GM12873 (cell line): Measurements from ENCODE around the gene ACOT8.
A peak's percentile ranks its signal among the peaks of the same experiment; 100 is the strongest.

Experiments used
- TF ChIP-seq, protein P1 (sequence below): IDR thresholded peaks from 2 replicates; pipeline ENCODE4 v1.5.1; 2012; ENCODE audit warnings: low read depth, mild to moderate bottlenecking, moderate library complexity, low read length, control low read depth; ENCODE audit not compliant: insufficient read depth; ENCODE audit errors: missing control alignments

The ACOT8 gene

DNA sequence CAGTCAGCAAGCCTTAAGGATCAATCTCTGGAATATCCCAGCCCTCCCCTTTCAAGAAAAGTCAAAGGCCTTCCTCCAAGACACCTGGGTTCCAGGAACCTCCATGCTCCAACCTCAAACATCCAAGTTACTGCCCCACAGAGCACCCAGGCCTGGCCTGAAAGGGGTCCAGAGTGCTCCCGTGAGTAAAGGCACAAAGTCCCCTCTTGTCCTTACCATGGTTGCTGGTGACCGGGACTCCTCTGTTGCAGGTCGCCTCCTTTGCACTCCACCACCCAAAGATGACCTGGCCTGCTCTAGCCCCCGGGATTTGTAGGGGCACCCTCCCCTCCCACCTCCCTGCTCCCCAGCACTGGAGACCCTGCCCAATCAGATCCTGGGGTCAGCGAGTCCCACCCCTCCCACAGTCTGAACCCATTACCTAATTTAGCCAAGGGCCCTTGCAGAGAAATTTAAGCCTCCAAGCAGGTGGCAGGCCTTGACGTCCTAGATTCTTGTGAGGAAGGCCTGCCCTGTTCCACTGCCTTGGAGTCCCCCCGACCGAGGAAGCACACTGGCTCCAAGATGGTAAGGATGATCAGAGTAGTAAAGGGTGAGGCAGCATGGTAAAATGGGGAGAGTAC lies 30.1 kb downstream of the ACOT8 start, which contains the start of gene TNNC2:
Gene TNNC2 (minus strand): TSS at position 283 of the 623 bp plus-strand sequence. CDS start 64 bp downstream, at position 219.
- TF ChIP-seq, protein P1, sequence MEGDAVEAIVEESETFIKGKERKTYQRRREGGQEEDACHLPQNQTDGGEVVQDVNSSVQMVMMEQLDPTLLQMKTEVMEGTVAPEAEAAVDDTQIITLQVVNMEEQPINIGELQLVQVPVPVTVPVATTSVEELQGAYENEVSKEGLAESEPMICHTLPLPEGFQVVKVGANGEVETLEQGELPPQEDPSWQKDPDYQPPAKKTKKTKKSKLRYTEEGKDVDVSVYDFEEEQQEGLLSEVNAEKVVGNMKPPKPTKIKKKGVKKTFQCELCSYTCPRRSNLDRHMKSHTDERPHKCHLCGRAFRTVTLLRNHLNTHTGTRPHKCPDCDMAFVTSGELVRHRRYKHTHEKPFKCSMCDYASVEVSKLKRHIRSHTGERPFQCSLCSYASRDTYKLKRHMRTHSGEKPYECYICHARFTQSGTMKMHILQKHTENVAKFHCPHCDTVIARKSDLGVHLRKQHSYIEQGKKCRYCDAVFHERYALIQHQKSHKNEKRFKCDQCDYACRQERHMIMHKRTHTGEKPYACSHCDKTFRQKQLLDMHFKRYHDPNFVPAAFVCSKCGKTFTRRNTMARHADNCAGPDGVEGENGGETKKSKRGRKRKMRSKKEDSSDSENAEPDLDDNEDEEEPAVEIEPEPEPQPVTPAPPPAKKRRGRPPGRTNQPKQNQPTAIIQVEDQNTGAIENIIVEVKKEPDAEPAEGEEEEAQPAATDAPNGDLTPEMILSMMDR: no peak

DNA sequence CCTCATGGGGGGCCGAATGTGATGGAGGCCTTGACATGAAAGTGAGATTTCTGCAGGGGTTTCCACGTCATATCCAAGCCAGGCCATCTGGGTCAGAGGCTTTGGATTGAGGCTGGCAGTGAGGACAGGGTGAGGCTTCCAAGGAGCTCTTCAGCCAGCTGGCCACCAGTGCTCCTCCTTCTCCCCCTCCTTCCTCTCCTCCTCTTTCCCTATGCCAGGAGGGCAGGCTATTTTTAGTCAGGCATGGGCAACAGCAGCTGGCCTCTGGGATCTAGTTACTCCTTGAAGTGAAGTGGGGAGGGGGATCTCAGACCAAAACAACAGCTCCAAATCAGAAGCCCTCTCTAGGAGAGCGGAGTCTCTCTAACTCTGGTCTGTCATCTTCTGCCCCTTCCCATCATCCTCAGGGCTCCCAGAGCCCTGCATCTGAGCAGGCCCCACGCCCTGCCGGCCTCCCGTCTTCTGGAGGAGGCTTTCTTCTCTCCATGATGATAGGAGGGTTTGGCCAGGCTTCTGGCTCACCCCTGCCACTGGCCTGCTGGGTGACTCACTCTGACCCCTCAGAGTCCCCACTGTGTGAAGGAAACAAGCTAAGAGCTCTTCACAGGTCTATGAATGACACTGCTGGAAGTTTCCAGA lies 30.7 kb downstream of the ACOT8 start:
- TF ChIP-seq, protein P1: no peak

DNA sequence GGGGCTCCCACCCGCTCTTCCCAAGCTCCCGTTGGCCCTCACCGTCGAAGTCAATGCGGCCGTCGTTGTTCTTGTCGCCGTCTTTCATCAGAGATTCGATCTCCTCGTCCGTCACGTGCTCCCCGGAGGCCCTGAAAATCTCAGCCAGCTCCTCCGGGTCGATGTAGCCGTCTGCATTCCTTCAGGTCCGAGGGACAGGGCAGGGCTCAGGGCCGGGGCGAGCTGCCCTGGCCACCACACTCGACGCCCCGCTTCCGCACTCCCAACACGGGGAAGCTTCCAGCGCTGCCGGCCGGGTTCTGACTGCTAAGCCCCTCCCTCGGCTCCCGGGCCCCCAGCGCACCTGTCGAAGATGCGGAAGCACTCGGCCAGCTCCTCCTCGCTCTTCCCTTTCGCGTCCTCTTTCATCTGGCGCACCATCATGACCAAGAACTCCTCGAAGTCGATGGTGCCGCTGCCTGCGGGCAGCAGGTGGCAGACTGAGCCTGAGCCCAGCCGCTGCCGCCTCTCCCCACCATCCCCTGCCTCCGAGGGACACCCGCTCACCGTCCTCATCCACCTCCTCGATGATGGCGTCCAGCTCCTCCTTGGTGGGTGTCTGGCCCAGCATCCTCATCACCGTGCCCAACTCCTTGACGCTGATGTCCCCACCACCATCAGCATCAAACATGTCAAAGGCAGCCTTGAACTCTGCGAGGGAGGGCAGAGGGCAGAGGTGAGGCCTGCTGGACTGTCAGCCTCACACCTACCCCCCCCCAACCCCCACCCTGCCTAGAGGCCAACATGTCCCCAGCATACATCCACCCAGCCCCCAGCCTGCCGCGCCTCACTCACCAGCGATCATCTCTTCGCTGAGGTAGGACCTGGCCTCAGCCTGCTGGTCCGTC lies 33.0 kb downstream of the ACOT8 start:
- TF ChIP-seq, protein P1: peak; percentile 63

DNA sequence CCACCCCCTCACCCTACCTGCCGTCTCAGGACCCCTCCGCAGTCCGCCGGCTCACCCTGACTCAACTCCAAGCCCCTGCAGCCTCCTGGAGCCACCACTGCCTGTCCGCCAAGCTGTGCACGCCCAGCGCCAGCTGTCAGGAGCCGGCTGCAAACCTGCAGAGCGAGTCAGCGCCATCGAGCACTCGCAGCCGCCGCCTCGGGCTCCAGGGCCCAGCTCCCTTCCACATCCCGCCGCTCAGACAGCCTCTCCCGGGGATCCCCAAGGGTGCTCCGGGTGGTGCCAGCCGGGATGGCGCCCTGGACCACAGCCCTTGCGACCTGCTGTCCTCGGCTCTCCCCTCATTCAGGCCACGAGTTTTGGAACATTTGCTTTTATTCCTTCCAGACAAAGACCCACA lies 34.3 kb downstream of the ACOT8 start:
- TF ChIP-seq, protein P1: no peak

DNA sequence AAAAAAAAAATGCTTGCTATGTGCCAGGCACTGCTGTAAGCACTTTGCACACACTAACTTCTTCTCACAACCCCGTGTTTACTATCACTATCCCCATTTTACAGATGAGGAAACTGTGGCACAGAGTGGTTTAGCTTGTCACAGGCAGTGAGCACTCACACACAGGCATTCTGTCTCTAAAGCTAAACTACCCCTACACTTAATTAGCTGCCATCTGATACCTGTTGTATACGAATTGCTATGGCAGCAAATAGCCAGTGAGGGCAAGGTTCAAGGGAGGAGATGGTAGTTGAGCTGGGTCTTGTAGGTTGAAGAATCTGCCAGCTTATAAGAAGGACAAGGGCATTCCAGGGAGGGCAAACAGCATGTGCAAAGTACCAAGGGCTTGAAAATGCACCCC lies 35.2 kb downstream of the ACOT8 start:
- TF ChIP-seq, protein P1: no peak

DNA sequence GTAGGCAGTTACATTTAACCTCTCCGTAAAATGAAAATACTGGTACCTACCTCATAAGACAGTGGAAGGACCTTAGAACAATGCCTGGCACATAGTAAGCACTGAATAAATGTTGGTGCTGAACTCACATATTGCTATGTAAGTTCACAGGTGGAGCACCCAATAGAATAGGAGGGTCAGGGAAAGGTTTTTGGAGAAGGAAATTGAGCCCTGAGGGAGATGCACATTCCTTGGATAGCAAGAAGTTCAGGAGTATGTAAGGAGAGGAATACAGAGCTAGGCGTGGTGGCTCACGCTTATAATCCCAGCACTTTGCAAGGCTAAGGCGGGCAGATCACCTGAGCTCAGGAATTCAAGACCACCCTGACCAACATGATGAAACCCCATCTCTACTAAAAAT lies 37.7 kb downstream of the ACOT8 start:
- TF ChIP-seq, protein P1: no peak

DNA sequence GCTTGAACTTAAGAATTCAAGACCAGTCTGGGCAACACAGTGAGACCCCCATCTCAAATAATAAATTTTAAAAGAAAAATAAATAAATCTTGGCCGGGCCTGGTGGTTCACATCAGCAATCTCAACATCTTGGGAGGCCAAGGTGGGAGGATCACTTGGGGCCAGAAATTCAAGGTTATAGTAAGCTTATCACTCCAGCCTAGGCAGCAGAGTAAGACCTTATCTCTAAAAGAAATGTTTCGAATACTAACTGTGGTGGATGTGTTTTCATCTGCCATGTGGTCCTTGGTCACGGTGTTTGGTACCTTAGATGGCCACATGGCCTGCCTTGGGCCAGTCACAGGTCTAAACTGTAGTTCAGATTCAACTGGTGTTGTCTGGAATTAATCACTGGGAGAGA lies 39.0 kb downstream of the ACOT8 start:
- TF ChIP-seq, protein P1: no peak
